ENCODE results near the gene GOLGA8J.
"Not testable (repeated sequence)": the region's sequence is repeated elsewhere in the genome, so short reads cannot be mapped to it uniquely, and the experiment has no call there.

Gene GOLGA8J

DNA sequence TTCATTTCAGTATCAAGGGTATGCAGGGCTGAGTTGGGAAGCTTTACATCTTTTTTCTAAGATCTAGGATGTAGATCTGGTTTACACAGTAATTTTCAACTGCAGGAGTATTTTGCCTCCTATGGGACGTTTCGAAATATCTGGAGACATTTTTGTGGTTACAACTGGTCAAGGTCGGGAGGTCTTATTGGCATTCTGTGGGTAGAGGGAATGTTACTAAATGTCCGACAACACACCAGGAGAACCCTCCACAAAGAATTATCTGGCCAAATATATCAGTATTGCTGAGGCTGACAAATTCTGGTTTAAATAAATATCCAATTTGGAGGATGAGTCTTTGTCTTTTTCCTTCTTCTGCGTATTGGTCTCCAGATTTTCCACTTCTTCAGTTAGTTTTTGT lies 1.9 kb upstream of the GOLGA8J start:
- not testable (repeated sequence) for DNase-seq

DNA sequence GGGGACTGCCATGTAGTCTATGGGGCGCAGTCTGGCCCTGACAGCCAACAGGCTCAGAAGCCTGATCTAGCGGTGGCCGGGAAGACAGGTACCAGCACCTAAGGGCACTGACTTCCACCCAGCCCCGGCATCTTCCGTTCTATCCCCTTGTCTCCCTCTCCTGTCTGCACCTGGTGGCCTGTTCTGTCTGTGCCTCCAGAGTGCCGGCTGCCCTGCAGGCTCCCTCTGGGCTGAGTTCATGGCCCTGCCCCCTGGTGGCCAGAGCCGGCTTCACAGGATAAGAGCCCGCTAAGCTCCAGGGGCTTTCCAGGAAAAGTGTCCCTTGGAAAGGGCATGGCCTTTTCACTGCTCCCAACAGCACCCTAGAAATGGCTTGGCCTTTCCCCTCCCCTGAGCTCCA lies 15.1 kb downstream of the GOLGA8J start:
- not testable (repeated sequence) for DNase-seq

DNA sequence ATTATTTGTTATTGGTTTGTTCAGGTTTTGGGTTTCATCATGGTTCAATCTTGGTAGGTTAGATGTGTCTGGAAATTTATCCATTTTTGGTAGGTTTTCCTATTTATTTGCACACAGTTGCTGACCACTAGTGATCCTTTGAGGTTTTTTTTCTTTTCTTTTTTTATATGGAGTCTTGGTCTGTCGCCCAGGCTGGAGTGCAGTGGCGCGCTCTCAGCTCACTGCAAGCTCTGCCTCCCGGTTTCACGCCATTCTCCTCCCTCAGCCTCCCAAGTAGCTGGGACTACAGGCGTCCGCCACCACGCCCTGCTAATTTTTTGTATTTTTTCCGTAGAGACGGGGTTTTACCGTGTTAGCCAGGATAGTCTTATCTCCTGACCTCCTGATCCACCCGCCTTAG lies 20.1 kb downstream of the GOLGA8J start:
- DNase-seq, result not testable (repeated sequence)

DNA sequence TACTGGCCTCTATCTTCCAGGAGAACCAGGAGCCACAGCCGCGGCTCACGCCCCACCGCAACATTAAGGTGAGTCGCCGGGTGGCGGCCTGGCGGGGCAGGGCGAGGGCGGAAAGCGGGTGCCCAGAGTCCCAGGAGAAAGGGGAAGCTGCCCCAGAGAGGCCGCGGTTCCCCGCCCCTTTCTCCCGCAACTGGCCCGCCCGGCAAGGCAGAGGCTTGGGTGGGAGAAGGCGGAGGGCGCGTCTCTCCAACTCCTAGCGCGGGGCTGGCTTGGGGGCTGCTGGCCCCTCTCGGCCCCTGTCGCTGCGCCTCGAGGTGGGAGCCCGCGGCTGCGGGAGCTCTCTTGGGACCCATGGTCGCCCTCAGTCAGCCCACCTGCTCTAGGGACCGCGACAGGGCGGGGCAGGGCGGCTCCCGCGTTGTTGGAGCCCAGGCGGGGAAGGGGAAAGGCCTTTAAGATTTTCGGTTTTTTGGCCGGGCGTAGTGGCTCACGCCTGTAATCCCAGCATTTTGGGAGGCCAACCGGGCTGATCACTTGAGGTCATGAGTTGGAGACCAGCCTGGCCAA lies 21.3 kb downstream of the GOLGA8J start:
- not testable (repeated sequence) for DNase-seq

DNA sequence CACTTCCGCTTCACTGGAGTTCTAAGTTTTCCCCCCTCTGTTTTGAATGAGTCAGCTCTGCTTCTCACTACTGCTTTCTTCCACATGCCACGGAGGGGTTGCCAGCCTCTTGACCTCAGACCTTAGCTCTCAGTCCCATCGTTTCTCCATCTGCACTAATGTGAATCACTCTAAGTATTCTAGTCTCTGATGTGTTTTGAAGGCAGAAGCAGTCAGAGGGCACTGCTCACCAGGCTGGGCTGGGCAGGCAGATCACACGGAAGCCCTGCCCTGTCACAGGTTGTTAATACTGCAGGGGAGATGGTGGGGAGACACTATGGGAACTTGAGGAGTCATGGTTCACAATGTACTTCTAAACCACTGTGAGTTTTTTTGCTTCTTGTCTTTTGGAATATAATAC lies 27.8 kb downstream of the GOLGA8J start:
- not testable (repeated sequence) for DNase-seq

DNA sequence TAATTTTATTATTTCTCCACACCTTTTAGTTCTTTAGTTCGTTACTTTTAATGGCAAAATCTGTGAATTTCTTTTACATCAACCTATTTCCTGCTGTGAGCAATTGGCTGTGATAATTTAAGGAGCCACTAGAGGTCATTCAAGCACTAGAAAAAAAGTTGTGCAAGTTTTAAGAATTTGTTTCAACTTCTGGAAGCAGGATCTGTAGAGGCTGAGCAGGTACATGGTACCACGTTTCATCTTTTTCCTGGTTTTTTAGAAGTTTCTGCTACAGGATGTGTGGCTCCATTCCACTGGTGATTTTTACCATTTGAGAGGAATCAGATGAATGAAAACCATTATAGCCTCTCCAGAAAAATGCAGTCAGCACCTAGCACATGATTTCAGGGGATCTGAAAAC lies 47.3 kb downstream of the GOLGA8J start:
- DNase-seq, result not testable (repeated sequence)

DNA sequence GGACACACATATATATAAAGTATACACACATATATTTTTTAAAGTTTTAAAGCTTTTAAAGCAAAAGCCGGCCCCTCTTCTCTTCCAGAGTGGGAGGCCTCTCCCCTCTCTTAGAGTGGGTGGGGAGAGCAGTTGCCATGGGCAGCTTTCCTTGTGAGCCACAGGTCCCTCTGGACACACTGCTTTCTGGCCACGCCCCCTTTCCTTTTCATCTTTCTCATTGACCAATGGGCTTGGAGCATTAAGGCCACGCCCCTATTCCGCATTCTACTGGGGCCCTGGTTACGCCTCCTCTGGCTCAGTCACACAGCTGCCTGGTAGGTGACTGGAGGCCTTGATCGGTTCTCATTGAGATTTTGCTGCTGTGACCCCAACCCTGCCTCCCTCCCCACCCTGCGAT lies 52.0 kb downstream of the GOLGA8J start, which contains the start of gene GOLGA8T:
TSS of gene GOLGA8T (plus strand) at position 301 of the 400 bp plus-strand sequence. CDS start at position 399, 98 bp downstream.
- DNase-seq, result not testable (repeated sequence)

Data from NCI-H2107 (cell line).